HEK293T (cell line): ENCODE results near the gene DYNC1I1.

Experiments
- BHLHE40 ChIP-seq: fragments of 450-650 bp; IDR thresholded peaks from 2 replicates; pipeline ENCODE4 v1.6.1; 2016; ENCODE audit warnings: mild to moderate bottlenecking, moderate library complexity, borderline replicate concordance
- FOXK2 ChIP-seq: fragments of 450-650 bp; IDR thresholded peaks from 2 replicates; pipeline ENCODE4 v1.6.1; 2016; ENCODE audit warnings: mild to moderate bottlenecking
- FOXM1 ChIP-seq: fragments of 450-650 bp; IDR thresholded peaks from 2 replicates; pipeline ENCODE4 v1.6.1; 2017; ENCODE audit warnings: mild to moderate bottlenecking, borderline replicate concordance
- LEF1 ChIP-seq: fragments of 450-650 bp; IDR thresholded peaks from 2 replicates; pipeline ENCODE4 v1.6.1; 2017; ENCODE audit warnings: mild to moderate bottlenecking, borderline replicate concordance
- NFRKB ChIP-seq: fragments of 450-650 bp; IDR thresholded peaks from 2 replicates; pipeline ENCODE4 v1.6.1; 2016; ENCODE audit warnings: mild to moderate bottlenecking, moderate library complexity
- SUZ12 ChIP-seq: fragments of 450-650 bp; IDR thresholded peaks from 2 replicates; pipeline ENCODE4 v1.6.1; 2016; ENCODE audit warnings: mild to moderate bottlenecking
- TARDBP ChIP-seq: fragments of 450-650 bp; IDR thresholded peaks from 2 replicates; pipeline ENCODE4 v1.6.1; 2016
- TF ChIP-seq, protein P1 (sequence below): fragments of 450-650 bp; IDR thresholded peaks from 2 replicates; pipeline ENCODE4 v1.6.1; 2016

DNA sequence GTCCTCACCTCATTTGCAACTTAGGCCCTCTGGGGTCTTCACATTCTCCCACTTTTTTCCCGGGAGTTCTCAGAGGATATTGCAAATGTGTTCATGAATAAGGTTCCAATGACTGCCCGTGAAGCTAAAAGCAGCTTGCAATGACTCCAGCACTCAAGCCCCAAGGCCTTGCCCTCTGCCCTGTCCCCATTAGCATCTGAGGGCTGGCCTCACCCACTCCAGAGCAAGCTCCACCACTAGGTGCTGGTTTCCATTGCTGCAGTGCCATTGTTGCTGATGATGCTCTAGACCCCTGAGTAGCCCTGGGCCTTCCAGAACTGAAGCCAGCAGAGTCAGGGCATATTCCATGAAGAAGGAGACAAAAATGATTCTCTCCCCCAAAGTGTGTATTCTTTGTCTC is 236.8 kb downstream of the DYNC1I1 start:
- TF ChIP-seq SUZ12 = no peak
- no peak for TF ChIP-seq BHLHE40
- TF ChIP-seq FOXM1 = no peak
- TF ChIP-seq FOXK2 = no peak
- TF ChIP-seq NFRKB = no peak
- TF ChIP-seq TARDBP = no peak
- no peak for TF ChIP-seq LEF1
- TF ChIP-seq, protein P1, sequence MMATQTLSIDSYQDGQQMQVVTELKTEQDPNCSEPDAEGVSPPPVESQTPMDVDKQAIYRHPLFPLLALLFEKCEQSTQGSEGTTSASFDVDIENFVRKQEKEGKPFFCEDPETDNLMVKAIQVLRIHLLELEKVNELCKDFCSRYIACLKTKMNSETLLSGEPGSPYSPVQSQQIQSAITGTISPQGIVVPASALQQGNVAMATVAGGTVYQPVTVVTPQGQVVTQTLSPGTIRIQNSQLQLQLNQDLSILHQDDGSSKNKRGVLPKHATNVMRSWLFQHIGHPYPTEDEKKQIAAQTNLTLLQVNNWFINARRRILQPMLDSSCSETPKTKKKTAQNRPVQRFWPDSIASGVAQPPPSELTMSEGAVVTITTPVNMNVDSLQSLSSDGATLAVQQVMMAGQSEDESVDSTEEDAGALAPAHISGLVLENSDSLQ = no peak
